Pancreas (tissue), 10 donors: ENCODE results near the gene PPIA. TPM values are rescaled to one million over a fixed set of nuclear protein-coding genes. Genes with fewer than 3 reads are reported as not detected.

Experiments used
- ATAC-seq, 4 donors: fragments of 200-7000 bp; cut with Tn5 transposase; one replicate each; pipeline versions ENCODE4 v1.8.0 to v1.9.1; 2020; ENCODE audit warnings: mild to moderate bottlenecking in 4 of 4, moderate library complexity in 4 of 4
- DNase-seq, 6 donors: peaks; one replicate each; pipeline ENCODE4 v3.0.0-alpha.2; 2020
- FAIRE-seq: peaks from 2 replicates; lab custom pipeline; 2012; peaks lifted over from hg19 to GRCh38; lab: Jason Lieb, UNC
- H3K27ac ChIP-seq, 4 donors: fragments of 200-600 bp; sonication (generic); 1 replicate in 3 of 4; 2 replicates in 1 of 4; pipeline versions ENCODE4 v1.5.0 to v1.8.0; 2020
- H3K27me3 ChIP-seq, 4 donors: fragments of 200-600 bp; one replicate each; pipeline ENCODE4 v1.8.0; 2021
- H3K36me3 ChIP-seq, 3 donors: fragments of 200-600 bp; sonication (generic) in 1 of 3; one replicate each; pipeline versions ENCODE4 v1.5.0 to v1.8.0; 2020 to 2021
- H3K4me1 ChIP-seq, 3 donors: fragments of 200-600 bp; one replicate each; pipeline ENCODE4 v1.8.0; 2021
- H3K4me3 ChIP-seq, 4 donors: fragments of 200-600 bp; sonication (generic) in 2 of 4; one replicate each; pipeline versions ENCODE4 v1.5.0 to v1.8.0; 2020 to 2021
- H3K9me3 ChIP-seq, 4 donors: fragments of 200-600 bp; one replicate each; pipeline ENCODE4 v1.8.0; 2021
- WGBS, 2 donors: extraction: QIAGEN DNeasy Blood & Tissue Kit; methylation state at CpG; one replicate each; pipeline ENCODE4 v1.1.7; 2013; 5-methylcytosine and 5-hydroxymethylcytosine counted together
- intact Hi-C, 3 donors: fragments of 100-400 bp; cut with DNase I; formaldehyde crosslinking; loops; one replicate each; pipeline versions ENCODE4 v1.11.1 to v1.14.2; 2022
- polyA plus RNA-seq, 2 donors: library from polyadenylated mRNA; stranded (reverse); fragments of 200-250 nt; gene quantifications; one replicate each; pipeline ENCODE4 v1.2.3, GENCODE V29; 2013
- total RNA-seq, 6 donors: library from RNA; stranded (reverse); fragmentation: NEBNext Ultra II Directional in 4 of 6; extraction: Animal tissue kit (Norgen Biotek cat#: 25700) in 4 of 6; gene quantifications; one replicate each; pipeline versions ENCODE4 v1.2.1 to v1.2.4, GENCODE V29; 2021 to 2023
- TF ChIP-seq, protein P1 (sequence below), 4 donors: fragments of 200-600 bp; sonication (generic) in 3 of 4; IDR thresholded peaks; one replicate each; pipeline versions ENCODE4 v1.5.0 to v1.8.0; 2021; ENCODE audit warnings: antibody characterized with exemption in 4 of 4
- donor health status: healthy with polysubstance abuse.
- donor health status: DM: no; HTN: no; CAD: no; lungs with moderate emphysema.
- donor health status: DM: no; HTN: no; CAD: no.
- donor health status: control.
- donor health status: control.
- donor health status: Bipolar disorder and iron deficiency.
- donor health status: DM: yes; HTN: yes; CAD: no.
- donor health status: DM: no; HTN: no; CAD: no.
- donor health status: DM: no; HTN: no; CAD: no.
- donor health status: DM: yes; HTN: yes; CAD: no.

PPIA gene
- total and polyA plus RNA-seq, 8 donors, result 281 to 1,024 (median 522) TPM

DNA sequence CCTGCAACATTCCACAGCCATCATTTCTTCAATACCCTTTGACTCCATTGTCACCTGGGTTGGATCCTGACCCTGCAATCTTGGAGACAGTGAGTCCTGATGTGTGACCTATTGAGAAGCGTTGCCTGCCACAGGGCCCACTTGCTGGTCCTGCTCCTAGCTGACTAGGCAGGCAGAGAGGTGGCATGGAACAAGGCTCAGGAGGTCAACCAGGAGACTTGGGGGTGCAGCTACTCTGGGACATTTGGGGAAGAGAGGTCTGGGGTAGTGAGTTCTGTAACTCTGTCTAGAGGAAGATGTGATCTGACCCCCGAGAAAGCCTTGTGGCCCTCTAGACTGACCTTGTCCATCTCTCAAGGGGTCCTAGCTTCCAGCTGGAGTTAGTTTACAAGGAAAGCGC is 46.1 kb upstream of the PPIA start:
- peak overlapping the region in 2 of 4 donors; percentile 10 to 30 for H3K27ac ChIP-seq

DNA sequence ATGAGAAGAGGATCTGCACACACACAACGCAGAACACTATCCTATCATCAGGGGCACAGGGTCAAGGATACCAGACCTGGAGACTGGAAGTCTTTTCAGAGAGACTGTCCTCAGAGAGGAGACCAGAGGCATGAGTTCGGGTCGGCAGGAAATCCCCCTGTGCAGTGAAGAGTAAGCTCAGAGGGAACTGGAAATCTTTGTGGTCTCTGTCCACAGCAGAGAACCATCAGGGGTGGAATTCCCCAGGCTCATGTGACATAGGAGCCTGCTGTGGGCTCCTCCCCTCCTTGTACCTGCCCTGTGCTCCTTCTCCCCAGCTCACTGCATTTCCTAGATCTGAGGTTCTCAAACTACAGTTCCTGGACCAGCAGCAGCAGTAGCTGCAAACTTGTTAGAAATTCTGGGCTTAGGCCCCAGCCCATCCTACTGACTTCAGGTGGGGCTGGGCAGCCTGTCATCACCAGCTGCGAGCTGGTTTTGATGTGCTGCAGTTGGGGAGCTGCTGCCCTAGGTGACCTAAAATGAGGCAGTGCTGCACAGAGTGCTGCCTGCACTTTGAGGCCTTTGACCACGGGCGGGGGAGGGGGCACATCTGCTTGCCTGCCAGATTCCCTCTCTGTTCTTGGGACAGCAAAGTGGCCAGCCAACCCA is 45.4 kb upstream of the PPIA start:
- no peaks in the 10 kb centered on the region for H3K9me3 ChIP-seq
- no peaks in the 10 kb centered on the region for H3K36me3 ChIP-seq
- TF ChIP-seq, protein P1, sequence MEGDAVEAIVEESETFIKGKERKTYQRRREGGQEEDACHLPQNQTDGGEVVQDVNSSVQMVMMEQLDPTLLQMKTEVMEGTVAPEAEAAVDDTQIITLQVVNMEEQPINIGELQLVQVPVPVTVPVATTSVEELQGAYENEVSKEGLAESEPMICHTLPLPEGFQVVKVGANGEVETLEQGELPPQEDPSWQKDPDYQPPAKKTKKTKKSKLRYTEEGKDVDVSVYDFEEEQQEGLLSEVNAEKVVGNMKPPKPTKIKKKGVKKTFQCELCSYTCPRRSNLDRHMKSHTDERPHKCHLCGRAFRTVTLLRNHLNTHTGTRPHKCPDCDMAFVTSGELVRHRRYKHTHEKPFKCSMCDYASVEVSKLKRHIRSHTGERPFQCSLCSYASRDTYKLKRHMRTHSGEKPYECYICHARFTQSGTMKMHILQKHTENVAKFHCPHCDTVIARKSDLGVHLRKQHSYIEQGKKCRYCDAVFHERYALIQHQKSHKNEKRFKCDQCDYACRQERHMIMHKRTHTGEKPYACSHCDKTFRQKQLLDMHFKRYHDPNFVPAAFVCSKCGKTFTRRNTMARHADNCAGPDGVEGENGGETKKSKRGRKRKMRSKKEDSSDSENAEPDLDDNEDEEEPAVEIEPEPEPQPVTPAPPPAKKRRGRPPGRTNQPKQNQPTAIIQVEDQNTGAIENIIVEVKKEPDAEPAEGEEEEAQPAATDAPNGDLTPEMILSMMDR (IDR thresholded peaks at IDR 0.05), result no peak
- H3K27me3 ChIP-seq, result no peaks in the 10 kb centered on the region
- peak overlapping the region in 1 of 4 donors; percentile 86 for H3K4me3 ChIP-seq
- ATAC-seq, result peak in 1 of 4 donors; percentile 38
- H3K27ac ChIP-seq, result peak overlapping the region in 2 of 4 donors; percentile 10 to 30
- no peak for DNase-seq
- peaks cover 0 to 21% (median 6%) of the 10 kb centered on the region in 3 donors for H3K4me1 ChIP-seq
- WGBS, 2 donors, result 33 to 35% methylated on average over 6 of the region's 6 CpGs
- intact Hi-C loops, result no loop called here
- no peak for FAIRE-seq

More for the DNA sequence above, 46.1 kb upstream of the PPIA start:
- 77 to 81% methylated on average over 3 of the region's 3 CpGs for WGBS, 2 donors
- no peak for FAIRE-seq
- no peaks in the 10 kb centered on the region for H3K36me3 ChIP-seq
- H3K4me3 ChIP-seq, result peak overlapping the region in 1 of 4 donors; percentile 86
- no peaks in the 10 kb centered on the region for H3K27me3 ChIP-seq
- intact Hi-C loops, result no loop called here
- H3K4me1 ChIP-seq, result peaks cover 0 to 21% (median 6%) of the 10 kb centered on the region in 3 donors
- no peak for ATAC-seq
- DNase-seq, result no peak
- TF ChIP-seq, protein P1 (IDR thresholded peaks at IDR 0.05), result no peak
- H3K9me3 ChIP-seq, result no peaks in the 10 kb centered on the region

DNA sequence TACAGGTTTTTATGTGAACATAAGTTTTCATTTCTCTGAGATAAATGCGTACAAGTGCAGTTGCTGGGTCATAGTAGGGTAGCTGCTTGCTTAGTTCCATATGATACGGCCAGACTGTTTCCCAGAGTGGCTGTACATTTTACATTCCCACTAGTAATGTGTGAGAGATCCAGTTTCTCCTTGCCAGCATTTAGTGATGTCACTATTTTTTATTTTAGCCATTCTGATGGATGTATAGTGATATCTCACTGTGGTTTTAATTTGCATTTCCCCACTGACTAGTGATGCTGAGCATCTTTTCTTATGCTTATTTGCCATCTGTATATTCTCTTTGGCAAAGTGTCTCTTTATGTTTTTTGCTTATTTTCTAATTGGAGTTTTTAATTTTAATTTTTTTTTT is 43.7 kb upstream of the PPIA start:
- TF ChIP-seq, protein P1 (IDR thresholded peaks at IDR 0.05), result no peak
- no peak overlapping the region for H3K4me3 ChIP-seq
- no peak for ATAC-seq
- no peak for DNase-seq
- WGBS, 2 donors, result 88 to 96% methylated on average over 2 of the region's 2 CpGs
- intact Hi-C loops, result no loop called here
- no peaks in the 10 kb centered on the region for H3K9me3 ChIP-seq
- peaks cover 0 to 17% (median 6%) of the 10 kb centered on the region in 3 donors for H3K4me1 ChIP-seq
- H3K27me3 ChIP-seq, result no peaks in the 10 kb centered on the region
- FAIRE-seq, result no peak
- peaks cover 0 to 13% (median 3%) of the 10 kb centered on the region in 3 donors for H3K36me3 ChIP-seq
- H3K27ac ChIP-seq, result no peak overlapping the region

DNA sequence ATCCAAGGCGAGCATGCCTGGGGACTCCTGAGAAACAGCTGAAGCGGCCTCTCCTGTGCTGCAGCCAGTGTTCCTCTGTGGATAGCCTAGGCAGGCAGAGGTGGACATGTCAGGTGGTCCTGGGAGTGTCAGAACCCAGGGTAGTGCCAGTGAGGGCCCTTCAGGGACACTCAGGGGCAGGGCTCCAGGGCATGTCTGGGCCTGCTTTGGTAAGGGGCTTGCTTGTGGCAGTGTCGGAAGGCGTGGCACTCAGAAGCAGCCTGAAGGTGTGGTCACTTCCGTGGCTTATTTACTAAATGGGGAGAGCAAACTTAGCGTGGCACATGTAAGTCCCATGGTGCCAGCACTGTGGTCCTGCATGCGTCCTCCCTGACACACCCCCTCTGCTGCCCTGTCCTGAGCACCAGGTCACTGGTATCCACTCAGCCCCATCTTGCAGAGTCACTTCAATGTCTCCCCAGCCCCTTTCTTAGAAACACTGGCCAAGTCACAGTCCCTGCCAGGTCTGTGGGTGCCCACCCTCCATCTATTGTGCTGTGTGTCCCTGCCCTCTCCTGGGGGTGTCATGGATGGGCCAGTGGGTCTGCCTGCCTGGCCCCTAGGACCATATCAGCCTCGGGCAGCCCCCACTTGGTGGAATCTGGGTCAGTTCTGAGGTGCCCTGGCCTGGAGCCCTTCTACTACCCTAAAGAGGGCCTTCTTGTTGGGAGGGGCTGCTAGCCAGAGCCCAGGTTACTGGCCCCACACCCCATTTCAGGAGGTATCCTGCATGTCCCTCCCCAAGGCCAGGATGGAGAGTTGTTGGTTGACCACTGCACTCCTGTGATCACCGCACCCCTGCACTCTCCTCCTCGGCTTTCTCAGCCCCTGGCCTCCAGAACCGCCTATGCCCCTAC is 41.4 kb upstream of the PPIA start:
- peaks cover 0 to 27% (median 3%) of the 10 kb centered on the region in 3 donors for H3K36me3 ChIP-seq
- FAIRE-seq (no peak), DNase-seq (peak in 1 of 6 donors; percentile 62), ATAC-seq (no peak)
- H3K4me1 ChIP-seq, result peaks cover 0 to 17% (median 6%) of the 10 kb centered on the region in 3 donors
- no peaks in the 10 kb centered on the region for H3K9me3 ChIP-seq
- WGBS, 2 donors, result 82 to 86% methylated on average over 11 of the region's 11 CpGs
- no peaks in the 10 kb centered on the region for H3K27me3 ChIP-seq
- H3K27ac ChIP-seq, result no peak overlapping the region
- TF ChIP-seq, protein P1 (IDR thresholded peaks at IDR 0.05), result no peak
- no peak overlapping the region for H3K4me3 ChIP-seq
- intact Hi-C loops, result no loop called here
